A673 (cell line): Measurements from ENCODE around the gene TMTC2. TPM values are rescaled to one million over a fixed set of nuclear protein-coding genes. Genes with fewer than 3 reads are reported as not detected.

Experiments used
- BruUV-seq: library from RNA; stranded (reverse); fragments of 400-500 nt; replicated peaks from 2 replicates; lab custom pipeline; 2021; lab: Mats Ljungman, UMichigan
- CTCF ChIA-PET: fragments of 300-600 bp; sonication (Branson Sonifier 250); formaldehyde crosslinking; loops from one replicate; lab custom pipeline; 2022; ENCODE audit warnings: antibody characterized with exemption; lab: Charles Lee
- POLR2A ChIA-PET: fragments of 300-600 bp; sonication (Branson Sonifier 250); formaldehyde crosslinking; loops from one replicate; lab custom pipeline; 2022; ENCODE audit warnings: antibody characterized with exemption; ENCODE audit not compliant: low non-redundant PET; lab: Charles Lee
- DNase-seq: peaks from one replicate; pipeline ENCODE4 v3.0.0-alpha.2; 2015; ENCODE audit warnings: low spot score
- H3K27ac ChIP-seq: fragments of 200-600 bp; sonication (generic); 2 replicates; pipeline ENCODE4 v1.5.1; 2016; ENCODE audit warnings: mixed run types, low read depth, mild to moderate bottlenecking, mixed read lengths, antibody characterized with exemption, low read length; ENCODE audit not compliant: poor library complexity, severe bottlenecking
- H3K27me3 ChIP-seq: fragments of 200-600 bp; sonication (generic); replicated peaks from 2 replicates; pipeline ENCODE4 v1.6.1; 2017; ENCODE audit warnings: mixed run types, low read depth, mild to moderate bottlenecking, mixed read lengths, antibody characterized with exemption, low read length; ENCODE audit not compliant: insufficient read depth, poor library complexity
- H3K36me3 ChIP-seq: fragments of 200-600 bp; sonication (generic); 2 replicates; pipeline ENCODE4 v1.6.1; 2016; ENCODE audit warnings: mixed run types, mild to moderate bottlenecking, mixed read lengths, antibody characterized with exemption, low read length; ENCODE audit not compliant: insufficient read depth, poor library complexity, severe bottlenecking
- H3K4me1 ChIP-seq: fragments of 200-600 bp; sonication (generic); 2 replicates; pipeline ENCODE4 v1.6.1; 2017; ENCODE audit warnings: mixed run types, mild to moderate bottlenecking, mixed read lengths, antibody characterized with exemption, low read length; ENCODE audit not compliant: insufficient read depth, poor library complexity, severe bottlenecking
- H3K4me3 ChIP-seq: fragments of 200-600 bp; sonication (generic); 2 replicates; pipeline ENCODE4 v1.5.1; 2016; ENCODE audit warnings: low read depth, mixed run types, mild to moderate bottlenecking, mixed read lengths, low read length; ENCODE audit not compliant: poor library complexity, severe bottlenecking
- H3K9me3 ChIP-seq: fragments of 200-600 bp; sonication (generic); 2 replicates; pipeline ENCODE4 v1.6.1; 2016; ENCODE audit warnings: mixed run types, low read depth, mild to moderate bottlenecking, mixed read lengths, antibody characterized with exemption, low read length; ENCODE audit not compliant: poor library complexity, severe bottlenecking
- EZH2 ChIP-seq: fragments of 200-600 bp; sonication (generic); IDR thresholded peaks from 2 replicates; pipeline ENCODE4 v1.6.1; 2017; ENCODE audit warnings: borderline replicate concordance, low read depth, mild to moderate bottlenecking, mixed read lengths, antibody characterized with exemption, low read length; ENCODE audit not compliant: poor library complexity, severe bottlenecking
- intact Hi-C: fragments of 100-400 bp; cut with micrococcal nuclease; formaldehyde crosslinking; loops from one replicate; pipeline ENCODE4 v1.10.0; 2022; ENCODE audit not compliant: unreplicated experiment
- total RNA-seq: library from RNA; stranded (reverse); gene quantifications from 2 replicates; pipeline ENCODE4 v1.2.3, GENCODE V29; 2021
- TF ChIP-seq, protein P1 (sequence below): fragments of 300-800, 200-600 bp; sonication (generic); conservative IDR thresholded peaks from 2 replicates; pipeline ENCODE4 v1.5.1; 2017; ENCODE audit warnings: low read depth, mild to moderate bottlenecking, antibody characterized with exemption, low read length, moderate library complexity, mixed read lengths

TMTC2 gene
- total RNA-seq, 1 experiment from 2014 or later: 3.3 TPM

DNA sequence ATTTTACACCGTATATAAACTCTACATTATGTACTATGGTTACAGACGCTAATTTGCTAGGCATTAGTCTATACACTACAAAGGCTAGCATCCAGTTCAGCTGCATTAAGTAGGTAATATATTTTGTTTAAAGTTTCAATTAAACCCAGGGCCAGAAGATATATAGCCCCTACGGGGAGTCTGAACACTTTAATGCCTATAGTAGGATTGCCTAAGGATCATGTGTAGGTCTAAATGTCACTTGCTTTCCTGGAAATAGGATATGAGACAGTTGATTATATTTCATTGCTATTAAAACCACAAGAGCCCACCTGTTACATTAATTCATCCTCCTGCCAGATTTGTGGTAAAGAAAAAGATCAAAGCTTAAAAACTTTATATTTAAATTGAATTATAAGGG, 286.9 kb downstream of the TMTC2 start:
- H3K27me3 ChIP-seq: no peaks in the 10 kb centered on the region
- H3K27ac ChIP-seq: no peak overlapping the region
- TF ChIP-seq EZH2: no peak
- TF ChIP-seq, protein P1, sequence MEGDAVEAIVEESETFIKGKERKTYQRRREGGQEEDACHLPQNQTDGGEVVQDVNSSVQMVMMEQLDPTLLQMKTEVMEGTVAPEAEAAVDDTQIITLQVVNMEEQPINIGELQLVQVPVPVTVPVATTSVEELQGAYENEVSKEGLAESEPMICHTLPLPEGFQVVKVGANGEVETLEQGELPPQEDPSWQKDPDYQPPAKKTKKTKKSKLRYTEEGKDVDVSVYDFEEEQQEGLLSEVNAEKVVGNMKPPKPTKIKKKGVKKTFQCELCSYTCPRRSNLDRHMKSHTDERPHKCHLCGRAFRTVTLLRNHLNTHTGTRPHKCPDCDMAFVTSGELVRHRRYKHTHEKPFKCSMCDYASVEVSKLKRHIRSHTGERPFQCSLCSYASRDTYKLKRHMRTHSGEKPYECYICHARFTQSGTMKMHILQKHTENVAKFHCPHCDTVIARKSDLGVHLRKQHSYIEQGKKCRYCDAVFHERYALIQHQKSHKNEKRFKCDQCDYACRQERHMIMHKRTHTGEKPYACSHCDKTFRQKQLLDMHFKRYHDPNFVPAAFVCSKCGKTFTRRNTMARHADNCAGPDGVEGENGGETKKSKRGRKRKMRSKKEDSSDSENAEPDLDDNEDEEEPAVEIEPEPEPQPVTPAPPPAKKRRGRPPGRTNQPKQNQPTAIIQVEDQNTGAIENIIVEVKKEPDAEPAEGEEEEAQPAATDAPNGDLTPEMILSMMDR: no peak
- H3K4me1 ChIP-seq: peaks cover 37% of the 10 kb centered on the region
- H3K9me3 ChIP-seq: no peaks in the 10 kb centered on the region
- no peak overlapping the region for H3K4me3 ChIP-seq
- intact Hi-C loops: no loop called here
- DNase-seq: no peak
- H3K36me3 ChIP-seq: no peaks in the 10 kb centered on the region
- CTCF ChIA-PET: no interaction called here
- POLR2A ChIA-PET: no interaction called here
- BruUV-seq: no TSS peak

DNA sequence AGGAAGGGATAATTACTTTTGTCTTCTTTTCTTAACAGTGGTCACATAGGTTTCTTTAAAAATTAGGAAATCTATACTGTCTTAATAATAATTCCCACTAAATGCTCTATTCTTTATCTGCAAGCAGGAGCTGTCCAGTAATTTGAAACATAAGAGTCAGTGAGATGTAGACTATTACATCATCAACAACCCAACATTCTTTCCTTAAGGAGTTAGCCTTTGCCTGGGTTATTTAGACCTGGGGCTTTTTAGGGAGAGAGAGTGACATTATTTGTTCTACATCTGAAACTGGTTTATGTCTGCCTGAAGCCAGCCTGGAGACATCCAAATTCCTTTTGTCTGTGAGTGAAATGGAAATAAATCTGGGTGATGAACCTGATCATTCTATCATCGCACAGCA, 294.4 kb downstream of the TMTC2 start:
- Histone ChIP-seq H3K36me3 (no peaks in the 10 kb centered on the region), H3K4me1 (peaks cover 16% of the 10 kb centered on the region), H3K27ac (peak overlapping the region; percentile 2), H3K9me3 (no peaks in the 10 kb centered on the region), H3K4me3 (no peak overlapping the region), H3K27me3 (no peaks in the 10 kb centered on the region)
- POLR2A ChIA-PET: no interaction called here
- no peak for DNase-seq
- CTCF ChIA-PET: no interaction called here
- intact Hi-C loops: loop anchor here (5.0 kb wide), 1 partner anchor 294 kb away; the partner anchor contains the start of gene TMTC2
- no peak for TF ChIP-seq EZH2
- TF ChIP-seq, protein P1: no peak
- no TSS peak for BruUV-seq

DNA sequence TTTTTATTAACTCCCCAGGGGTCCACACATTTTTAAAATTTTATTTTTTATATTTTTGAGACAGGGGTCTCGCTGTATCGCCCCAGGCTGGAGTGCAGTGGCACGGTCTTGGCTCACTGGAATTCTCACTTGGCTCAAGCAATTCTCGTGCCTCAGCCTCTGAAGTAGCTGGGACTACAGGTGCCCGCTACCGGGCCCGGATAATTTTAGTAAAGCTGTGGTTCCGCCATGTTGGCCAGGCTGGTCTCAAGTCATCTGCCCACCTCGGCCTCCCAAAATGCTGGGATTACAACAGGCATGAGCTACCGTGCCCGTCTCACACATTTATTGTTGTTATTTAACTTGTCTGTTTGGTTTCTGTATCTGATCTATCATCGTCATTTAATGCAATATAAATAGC, 307.4 kb downstream of the TMTC2 start:
- POLR2A ChIA-PET: interaction anchor here (0.5 kb wide), 1 partner anchor 14 kb away, joined by 4 read pairs; no protein-coding TSS in a partner anchor
- Histone ChIP-seq H3K36me3 (no peaks in the 10 kb centered on the region), H3K9me3 (no peaks in the 10 kb centered on the region), H3K27me3 (no peaks in the 10 kb centered on the region), H3K4me3 (no peak overlapping the region), H3K27ac (no peak overlapping the region), H3K4me1 (no peaks in the 10 kb centered on the region)
- CTCF ChIA-PET: no interaction called here
- TF ChIP-seq EZH2: no peak
- TF ChIP-seq, protein P1: no peak
- no peak for DNase-seq
- BruUV-seq: no TSS peak
- intact Hi-C loops: no loop called here
